Measurements from ENCODE around the gene SPNS2. TPM values are rescaled to one million over a fixed set of nuclear protein-coding genes. Genes with fewer than 3 reads are reported as not detected.

Gene SPNS2
- total RNA-seq, 2 donors from 2014 or later: 13.7 to 17.4 TPM

DNA sequence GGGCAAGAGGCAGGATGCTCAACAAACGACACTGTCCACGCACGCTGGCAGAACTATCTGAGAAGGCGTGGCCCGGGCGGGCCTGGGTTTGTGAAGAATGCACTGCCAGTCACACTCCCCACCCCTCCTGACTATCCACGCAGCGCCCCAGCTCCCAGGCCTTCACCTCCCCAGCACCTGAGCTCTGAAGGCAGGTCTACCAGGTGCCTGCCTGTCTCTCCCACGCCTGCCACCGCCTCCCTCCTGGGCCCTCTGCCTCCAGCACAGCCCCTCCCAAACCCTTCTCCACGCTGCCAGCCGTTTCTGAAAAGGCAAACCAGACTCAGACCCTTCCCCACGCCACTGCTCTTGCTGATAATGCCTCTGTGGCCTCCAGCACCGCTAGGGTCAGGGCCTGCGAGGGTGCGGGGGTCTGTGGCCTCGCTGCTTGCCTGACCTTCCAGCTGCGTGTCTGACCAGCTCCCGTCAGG, 44.9 kb downstream of the SPNS2 start:
- Histone ChIP-seq H3K36me3 (peaks cover 18% of the 10 kb centered on the region), H3K9me3 (no peaks in the 10 kb centered on the region), H3K9ac (ENCODE audit: low read depth in 2 of 2, low read length in 2 of 2) (no peak overlapping the region), H3K4me3 (no peak overlapping the region), H3K4me1 (no peaks in the 10 kb centered on the region), H3K27me3 (no peaks in the 10 kb centered on the region), H3K27ac (no peak overlapping the region)
- DNase-seq: no peak
- intact Hi-C loops (cut with DNase I): no loop called here
- TF ChIP-seq, protein P1, sequence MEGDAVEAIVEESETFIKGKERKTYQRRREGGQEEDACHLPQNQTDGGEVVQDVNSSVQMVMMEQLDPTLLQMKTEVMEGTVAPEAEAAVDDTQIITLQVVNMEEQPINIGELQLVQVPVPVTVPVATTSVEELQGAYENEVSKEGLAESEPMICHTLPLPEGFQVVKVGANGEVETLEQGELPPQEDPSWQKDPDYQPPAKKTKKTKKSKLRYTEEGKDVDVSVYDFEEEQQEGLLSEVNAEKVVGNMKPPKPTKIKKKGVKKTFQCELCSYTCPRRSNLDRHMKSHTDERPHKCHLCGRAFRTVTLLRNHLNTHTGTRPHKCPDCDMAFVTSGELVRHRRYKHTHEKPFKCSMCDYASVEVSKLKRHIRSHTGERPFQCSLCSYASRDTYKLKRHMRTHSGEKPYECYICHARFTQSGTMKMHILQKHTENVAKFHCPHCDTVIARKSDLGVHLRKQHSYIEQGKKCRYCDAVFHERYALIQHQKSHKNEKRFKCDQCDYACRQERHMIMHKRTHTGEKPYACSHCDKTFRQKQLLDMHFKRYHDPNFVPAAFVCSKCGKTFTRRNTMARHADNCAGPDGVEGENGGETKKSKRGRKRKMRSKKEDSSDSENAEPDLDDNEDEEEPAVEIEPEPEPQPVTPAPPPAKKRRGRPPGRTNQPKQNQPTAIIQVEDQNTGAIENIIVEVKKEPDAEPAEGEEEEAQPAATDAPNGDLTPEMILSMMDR (IDR thresholded peaks at IDR 0.05): no peak

GRCh38 chr17:4544135-4544950, 45.7 kb downstream of the SPNS2 start:
- DNase-seq: no peak
- no peaks in the 10 kb centered on the region for H3K27me3 ChIP-seq
- no peak overlapping the region for H3K27ac ChIP-seq
- H3K9ac ChIP-seq (ENCODE audit: low read depth in 2 of 2, low read length in 2 of 2): no peak overlapping the region
- intact Hi-C loops (cut with DNase I): no loop called here
- H3K36me3 ChIP-seq: peaks cover 20% of the 10 kb centered on the region
- H3K9me3 ChIP-seq: no peaks in the 10 kb centered on the region
- no peak overlapping the region for H3K4me3 ChIP-seq
- TF ChIP-seq, protein P1 (IDR thresholded peaks at IDR 0.05): no peak
- H3K4me1 ChIP-seq: no peaks in the 10 kb centered on the region

- intact Hi-C loops (cut with DNase I): no loop called here
- Histone ChIP-seq H3K27me3 (no peaks in the 10 kb centered on the region), H3K4me3 (no peak overlapping the region), H3K27ac (no peak overlapping the region), H3K9me3 (no peaks in the 10 kb centered on the region), H3K4me1 (no peaks in the 10 kb centered on the region), H3K9ac (ENCODE audit: low read depth in 2 of 2, low read length in 2 of 2) (no peak overlapping the region), H3K36me3 (peaks cover 22% of the 10 kb centered on the region)
- no peak for DNase-seq
- TF ChIP-seq, protein P1 (IDR thresholded peaks at IDR 0.05): no peak
Measured at GRCh38 chr17:4544951-4545216, 46.2 kb downstream of the SPNS2 start.

DNA sequence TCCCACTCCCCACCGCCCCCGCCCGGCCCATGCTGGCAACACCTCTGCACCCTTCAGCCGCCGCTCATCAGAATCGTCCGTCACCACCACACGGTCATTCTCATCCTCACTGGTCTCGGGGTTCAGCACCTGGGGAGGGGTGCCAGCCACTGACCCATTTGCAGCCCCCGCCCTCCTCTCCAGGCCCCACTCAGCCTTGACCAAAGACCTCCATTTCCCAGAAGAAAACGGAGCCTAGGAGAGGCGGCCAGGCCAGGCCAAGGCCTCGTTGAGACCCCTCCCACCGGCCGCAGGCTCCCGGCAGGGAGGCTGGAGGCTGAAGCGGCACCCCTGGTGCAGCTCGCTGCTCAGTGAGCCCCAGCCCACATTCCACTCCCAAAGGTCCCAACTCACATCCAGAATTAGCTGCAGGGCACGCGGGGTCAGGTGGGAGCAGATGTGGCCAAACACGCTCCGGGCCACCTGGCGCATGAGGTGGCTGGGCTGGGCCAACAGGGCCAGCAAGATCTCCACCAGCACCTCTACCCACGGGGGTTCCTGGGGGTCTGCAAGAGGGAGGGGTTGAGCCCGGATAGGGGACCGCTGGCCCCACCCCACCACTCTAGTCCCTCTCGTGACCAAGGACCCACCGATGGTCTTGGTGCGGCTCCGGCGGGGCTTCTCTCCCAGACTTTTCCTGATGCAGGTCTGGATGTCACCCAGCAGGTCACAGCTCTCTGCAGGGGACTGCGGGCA, 46.7 kb downstream of the SPNS2 start:
- H3K36me3 ChIP-seq: peaks cover 22% of the 10 kb centered on the region
- H3K27ac ChIP-seq: no peak overlapping the region
- no peak overlapping the region for H3K4me3 ChIP-seq
- H3K4me1 ChIP-seq: no peaks in the 10 kb centered on the region
- H3K9me3 ChIP-seq: no peaks in the 10 kb centered on the region
- intact Hi-C loops (cut with DNase I): no loop called here
- no peak for DNase-seq
- TF ChIP-seq, protein P1 (IDR thresholded peaks at IDR 0.05): no peak
- no peaks in the 10 kb centered on the region for H3K27me3 ChIP-seq
- no peak overlapping the region for H3K9ac ChIP-seq (ENCODE audit: low read depth in 2 of 2, low read length in 2 of 2)

GRCh38 chr17:4547118-4547906, 48.6 kb downstream of the SPNS2 start:
- no peak overlapping the region for H3K4me3 ChIP-seq
- H3K36me3 ChIP-seq: peaks cover 30% of the 10 kb centered on the region
- no peaks in the 10 kb centered on the region for H3K4me1 ChIP-seq
- no peaks in the 10 kb centered on the region for H3K27me3 ChIP-seq
- H3K9ac ChIP-seq (ENCODE audit: low read depth in 2 of 2, low read length in 2 of 2): no peak overlapping the region
- DNase-seq: no peak
- H3K9me3 ChIP-seq: no peaks in the 10 kb centered on the region
- intact Hi-C loops (cut with DNase I): no loop called here
- TF ChIP-seq, protein P1 (IDR thresholded peaks at IDR 0.05): no peak
- H3K27ac ChIP-seq: no peak overlapping the region

All from colonic mucosa (tissue), 4 donors.